GM18517 (cell line): ENCODE results near the gene CTSE.
"Not testable (repeated sequence)": the region's sequence is repeated elsewhere in the genome, so short reads cannot be mapped to it uniquely, and the experiment has no call there.

Source experiments
- ATAC-seq: cut with Tn5 transposase; IDR thresholded peaks from one replicate; pipeline ENCODE4 v1.9.1; 2021; ENCODE audit warnings: mild to moderate bottlenecking, moderate library complexity; ENCODE audit not compliant: unreplicated experiment

Gene CTSE

GRCh38 chr1:206023695-206024094 is at the start of gene CTSE:
TSS of gene CTSE (minus strand) at chr1:206023895. CDS start at chr1:206023791, 104 bp downstream.
- no peak for ATAC-seq

- ATAC-seq: no peak
These were observed 47.1 kb upstream of the CTSE start for GRCh38 chr1:206070627-206071304.

DNA sequence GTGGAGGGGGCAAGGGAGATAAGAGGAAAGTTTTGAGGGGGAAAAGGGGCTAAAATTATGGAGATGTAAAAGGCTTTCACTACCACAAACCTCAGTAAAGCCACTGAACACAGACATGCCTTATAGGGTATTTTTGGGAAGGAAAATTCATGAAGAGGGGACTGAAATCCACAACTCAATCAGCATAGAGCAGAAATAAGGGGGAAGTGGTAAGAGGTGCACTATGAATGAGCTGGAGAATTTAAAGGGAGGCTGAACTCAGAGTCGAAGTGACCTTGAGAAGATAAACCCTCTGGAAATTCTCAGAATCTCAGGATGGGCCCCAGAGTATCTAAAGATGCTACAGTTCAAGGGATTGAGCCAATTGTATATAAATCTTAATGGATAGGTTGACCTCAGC is 44.6 kb upstream of the CTSE start:
- no peak for ATAC-seq

DNA sequence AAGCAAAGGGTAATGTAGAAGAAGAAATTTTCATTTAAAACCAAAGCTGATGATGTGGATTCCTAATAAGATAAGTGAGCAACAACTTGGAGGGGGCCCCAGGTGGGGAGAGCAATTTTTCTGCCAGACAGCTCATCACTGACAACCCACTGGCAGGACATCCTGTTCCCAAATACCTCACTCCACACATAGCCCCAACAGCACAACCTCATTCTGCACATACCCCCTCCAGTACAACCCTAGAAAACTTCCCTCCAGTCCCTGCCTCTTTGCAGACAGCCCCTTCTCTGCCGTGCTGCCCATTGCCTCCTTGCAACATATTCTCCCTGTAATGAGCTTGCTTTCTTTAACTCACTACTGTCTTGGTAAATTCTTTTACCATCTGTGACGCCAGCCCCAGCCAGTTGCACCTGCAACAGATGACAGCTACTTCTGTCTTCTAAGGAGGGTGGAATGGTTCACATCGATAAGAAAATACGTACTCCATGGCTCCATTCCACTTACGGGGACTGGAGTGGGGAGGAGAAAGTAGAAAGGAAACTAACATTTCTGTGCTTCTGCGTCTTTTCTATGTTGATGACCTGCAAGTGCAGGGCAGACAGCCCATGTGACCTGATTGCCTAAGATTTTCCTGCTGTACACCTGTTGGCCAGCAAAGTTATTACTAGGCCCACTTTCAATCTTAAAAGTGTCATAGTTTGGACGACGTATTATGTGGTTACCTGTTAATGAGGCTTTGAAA is 44.0 kb upstream of the CTSE start:
- no peak for ATAC-seq

DNA sequence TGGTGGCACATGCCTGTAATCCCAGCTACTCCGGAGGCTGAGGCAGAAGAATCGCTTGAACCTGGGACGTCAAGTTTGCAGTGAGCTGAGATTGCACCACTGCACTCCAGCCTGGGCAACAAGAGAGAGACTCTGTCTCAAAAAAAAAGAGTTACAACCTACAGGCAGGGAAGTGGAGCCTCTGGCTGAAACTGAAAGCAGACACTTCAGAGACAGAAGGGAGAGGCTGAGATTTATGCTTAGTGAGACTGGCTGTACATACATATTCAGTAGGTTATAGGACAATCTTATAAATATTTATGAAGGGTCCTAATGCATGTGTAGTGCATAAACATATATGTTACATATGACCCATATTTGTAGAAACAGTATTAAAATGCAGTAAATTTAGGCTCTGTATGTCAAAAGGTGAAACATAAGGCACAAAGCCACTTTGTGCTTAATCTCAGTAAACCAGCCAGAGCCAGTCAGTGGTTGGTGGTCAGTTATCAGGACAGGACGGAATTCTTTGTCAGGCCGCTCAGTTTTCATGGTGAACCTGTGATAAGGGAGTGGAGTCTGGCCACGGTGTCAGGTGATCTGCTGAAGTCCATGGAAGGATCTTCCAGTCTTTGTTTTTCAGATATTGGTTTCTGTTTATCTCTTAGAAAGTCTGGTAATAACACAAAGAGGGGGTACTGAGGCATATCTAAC is 42.9 kb upstream of the CTSE start:
- ATAC-seq: peak; percentile 89

DNA sequence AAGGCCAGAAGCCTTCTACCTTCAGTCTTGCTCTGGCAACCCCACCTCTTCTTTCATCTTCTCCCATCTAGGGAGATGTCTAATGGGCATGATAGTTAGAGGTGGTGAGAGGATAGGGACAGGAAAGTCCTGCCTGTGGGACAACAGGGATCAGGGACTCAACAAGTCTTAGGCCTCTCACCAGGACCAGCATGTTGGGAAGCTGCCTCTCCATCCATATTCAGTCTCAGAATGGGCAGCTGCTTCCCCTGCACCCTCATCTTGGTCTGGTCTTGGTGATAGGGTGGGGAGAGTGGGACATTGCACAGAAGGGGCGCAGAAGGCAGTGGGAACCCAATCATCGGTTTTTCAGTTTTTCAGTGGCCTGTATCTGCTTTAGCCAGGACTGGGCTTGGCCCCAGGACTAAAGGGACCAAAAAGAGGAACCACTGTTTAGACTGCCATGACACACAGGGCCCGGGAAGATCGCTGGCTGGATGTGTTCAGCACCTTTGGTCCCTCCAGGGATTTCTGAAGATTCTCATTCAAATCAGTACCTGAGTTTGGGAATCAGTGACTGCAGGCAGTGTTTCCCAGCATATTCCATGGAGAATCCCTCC is 42.0 kb upstream of the CTSE start:
- ATAC-seq: no peak

- not testable (repeated sequence) for ATAC-seq
These were observed 40.8 kb upstream of the CTSE start for GRCh38 chr1:206064501-206064900.

- ATAC-seq: not testable (repeated sequence)
These were observed 40.3 kb upstream of the CTSE start for GRCh38 chr1:206064001-206064400.

DNA sequence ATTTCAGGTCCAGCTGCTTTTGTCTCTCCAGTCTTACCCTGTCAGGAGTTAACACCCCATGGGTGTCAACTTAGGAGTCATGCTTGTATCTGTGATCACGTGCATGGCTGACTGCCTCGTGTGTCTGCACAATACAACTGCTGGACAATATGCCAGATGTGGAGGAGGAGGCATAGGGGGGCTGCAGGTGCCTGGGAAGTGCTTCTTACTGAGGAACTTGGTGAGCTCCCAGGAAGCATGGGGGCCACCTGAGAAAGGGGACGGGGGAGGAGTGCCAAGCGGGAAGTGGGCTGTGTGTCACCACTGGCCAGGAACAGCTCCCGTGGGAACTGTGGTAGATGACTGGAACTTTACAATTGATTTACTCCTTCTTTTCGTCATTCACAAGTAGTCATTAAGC is 38.8 kb upstream of the CTSE start:
- ATAC-seq: no peak

- ATAC-seq: no peak
These were observed 37.1 kb upstream of the CTSE start for GRCh38 chr1:206060844-206061243.

DNA sequence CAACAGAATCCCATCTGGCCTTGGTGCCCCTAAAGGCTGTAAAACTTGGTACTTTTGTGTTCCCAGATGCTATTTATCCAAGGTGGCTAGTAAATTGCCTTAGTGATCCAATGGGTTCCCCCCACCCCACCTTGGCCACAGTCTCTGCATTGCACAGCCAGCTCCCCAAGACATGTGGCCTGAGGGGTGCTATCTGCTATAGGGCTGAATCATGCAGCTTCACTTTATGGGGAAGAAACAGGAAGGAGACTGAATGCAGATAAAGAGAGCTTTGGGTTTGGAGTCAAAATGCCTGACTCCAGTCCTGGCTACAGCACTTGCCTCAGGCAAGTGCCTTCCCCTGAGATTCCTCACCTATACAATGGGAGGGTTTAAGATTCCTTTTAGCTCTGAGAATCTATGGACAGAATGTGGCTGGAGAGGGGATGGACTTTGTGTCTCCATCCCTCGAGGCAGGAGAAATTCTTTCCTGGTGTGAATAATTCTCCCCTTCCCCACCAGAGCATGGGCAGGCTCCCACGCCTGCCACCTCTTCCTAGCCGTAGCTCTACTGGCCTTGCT is 35.7 kb upstream of the CTSE start:
- ATAC-seq: no peak

- no peak for ATAC-seq
These were observed 35.2 kb upstream of the CTSE start for GRCh38 chr1:206058927-206059292.

- ATAC-seq: not testable (repeated sequence)
These were observed 34.7 kb upstream of the CTSE start for GRCh38 chr1:206058289-206058926.

GRCh38 chr1:206055639-206056323 is 32.1 kb upstream of the CTSE start:
- not testable (repeated sequence) for ATAC-seq

- not testable (repeated sequence) for ATAC-seq
These were observed 31.5 kb upstream of the CTSE start for GRCh38 chr1:206055069-206055625.

DNA sequence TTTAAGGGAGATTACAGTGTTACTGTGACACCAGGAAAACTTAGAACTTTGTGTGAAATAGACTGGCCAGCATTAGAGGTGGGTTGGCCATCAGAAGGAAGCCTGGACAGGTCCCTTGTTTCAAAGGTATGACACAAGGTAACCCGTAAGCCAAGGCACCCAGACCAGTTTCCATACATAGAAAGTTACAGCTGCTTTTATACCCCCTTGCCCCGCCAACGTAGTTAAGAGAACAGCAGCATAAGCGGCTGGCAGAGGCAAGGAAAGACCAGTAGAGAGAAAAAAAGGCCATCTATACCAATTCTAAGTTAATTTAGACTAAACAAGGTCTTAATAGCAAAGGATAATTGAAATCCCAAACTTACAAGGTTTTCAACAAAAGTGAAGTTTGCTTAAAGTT is 29.9 kb upstream of the CTSE start:
- ATAC-seq: not testable (repeated sequence)

- not testable (repeated sequence) for ATAC-seq
These were observed 29.4 kb upstream of the CTSE start, which contains the start of gene RHEX for GRCh38 chr1:206052919-206053610. TSS of gene RHEX (plus strand) at chr1:206053173. CDS start at chr1:206097829, 44,656 bp downstream.

DNA sequence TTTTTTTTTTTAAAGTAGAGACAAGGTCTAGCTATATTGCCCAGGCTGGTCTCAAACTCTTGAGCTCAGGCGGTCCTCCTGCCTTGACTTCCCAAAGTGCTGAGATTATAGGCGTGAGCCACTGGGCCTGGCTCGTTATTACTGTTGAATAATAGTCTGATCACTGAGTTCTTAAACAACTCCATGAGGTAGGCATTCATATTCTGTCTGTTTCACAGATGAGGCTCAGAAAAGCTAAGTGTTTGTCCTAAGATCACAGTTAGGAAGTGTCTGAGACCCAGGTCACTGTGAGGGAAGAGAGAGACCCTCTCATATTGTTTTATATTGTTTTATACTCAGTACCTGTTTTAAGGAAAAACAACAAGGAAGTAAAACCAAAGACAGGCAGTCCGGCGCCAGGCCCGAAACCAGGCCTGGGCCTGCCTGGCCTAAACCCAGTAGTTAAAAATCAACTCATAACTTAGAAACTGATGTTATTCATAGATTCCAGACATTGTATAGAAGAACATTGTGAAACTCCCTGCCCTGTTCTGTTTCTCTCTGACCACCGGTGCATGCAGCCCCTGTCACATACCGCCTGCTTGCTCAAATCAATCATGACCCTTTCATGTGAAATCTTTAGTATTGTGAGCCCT is 28.7 kb upstream of the CTSE start:
- ATAC-seq: not testable (repeated sequence)
